Osteocyte (in vitro differentiated cells): ENCODE data around the gene AOX1. TPM values are rescaled to one million over a fixed set of nuclear protein-coding genes. Genes with fewer than 3 reads are reported as not detected.
"Not testable (repeated sequence)": the region's sequence is repeated elsewhere in the genome, so short reads cannot be mapped to it uniquely, and the experiment has no call there.

Experiments
- DNase-seq: peaks from one replicate; pipeline ENCODE4 v3.0.0; 2021; ENCODE audit warnings: mixed read lengths; ENCODE audit not compliant: unreplicated experiment; ENCODE audit errors: extremely low spot score
- H3K27ac Mint-ChIP-seq: one replicate; pipeline ENCODE4 v1.8.0; 2021; ENCODE audit warnings: mild to moderate bottlenecking, mixed read lengths; ENCODE audit not compliant: unreplicated experiment
- H3K27me3 Mint-ChIP-seq: one replicate; pipeline ENCODE4 v1.8.0; 2021; ENCODE audit warnings: mixed read lengths; ENCODE audit not compliant: unreplicated experiment
- H3K36me3 Mint-ChIP-seq: one replicate; pipeline ENCODE4 v1.8.0; 2021; ENCODE audit warnings: mixed read lengths; ENCODE audit not compliant: unreplicated experiment
- H3K4me1 Mint-ChIP-seq: one replicate; pipeline ENCODE4 v1.8.0; 2021; ENCODE audit warnings: mixed read lengths; ENCODE audit not compliant: unreplicated experiment
- H3K4me3 Mint-ChIP-seq: one replicate; pipeline ENCODE4 v1.8.0; 2021; ENCODE audit warnings: mild to moderate bottlenecking, moderate library complexity, mixed read lengths; ENCODE audit not compliant: unreplicated experiment
- H3K9me3 Mint-ChIP-seq: one replicate; pipeline ENCODE4 v1.8.0; 2021; ENCODE audit warnings: mixed read lengths; ENCODE audit not compliant: unreplicated experiment
- CTCF ChIP-seq: fragments of 200-600 bp; sonication (generic); IDR thresholded peaks from 2 replicates; pipeline ENCODE4 v1.5.0; 2021; ENCODE audit warnings: antibody characterized with exemption, mild to moderate bottlenecking, moderate library complexity
- long read RNA-seq: library from polyadenylated mRNA; unstranded; transcript quantifications from one replicate; pipeline ENCODE4 v2.0.0, GENCODE V29; 2021
- total RNA-seq: library from RNA; stranded (reverse); gene quantifications from 2 replicates; pipeline ENCODE4 v1.2.1, GENCODE V29; 2021

AOX1 gene
- total RNA-seq = 0.97 and 1.7 TPM in 2 replicates
- long read RNA-seq, full-length matches to known transcripts = 1 of 7 reads
- long read RNA-seq, partial matches to known transcripts = 5 of 7 reads
- long read RNA-seq, other reads (novel, unspliced or antisense) = 1 of 7 reads

- DNase-seq = no peak
Measured at GRCh38 chr2:200585730-200586643, at the start of gene AOX1. Gene AOX1 (plus strand): TSS chr2:200586014. CDS start chr2:200586109, 95 bp downstream.

GRCh38 chr2:200538139-200538538, 47.7 kb upstream of the AOX1 start:
- no peak for DNase-seq
- Mint-ChIP-seq H3K4me3 (no peak overlapping the region), H3K4me1 (peaks cover 6% of the 10 kb centered on the region), H3K27ac (no peak overlapping the region), H3K27me3 (no peaks in the 10 kb centered on the region), H3K36me3 (peaks cover 1% of the 10 kb centered on the region), H3K9me3 (no peaks in the 10 kb centered on the region)
- TF ChIP-seq CTCF = no peak

More at GRCh38 chr2:200585730-200586643, at the start of gene AOX1:
- Mint-ChIP-seq H3K9me3 (no peaks in the 10 kb centered on the region), H3K27ac (no peak within 1 kb of the TSS), H3K4me1 (peaks cover 7% of the 10 kb centered on the region), H3K4me3 (peak within 1 kb of the TSS; percentile 71), H3K36me3 (no peaks in the 10 kb centered on the region), H3K27me3 (no peaks in the 10 kb centered on the region)
- TF ChIP-seq CTCF = peak; percentile 32

- DNase-seq = no peak
- H3K4me3 Mint-ChIP-seq = no peak overlapping the region
- no peak overlapping the region for H3K27ac Mint-ChIP-seq
- no peaks in the 10 kb centered on the region for H3K4me1 Mint-ChIP-seq
- TF ChIP-seq CTCF = no peak
- H3K9me3 Mint-ChIP-seq = no peaks in the 10 kb centered on the region
- H3K36me3 Mint-ChIP-seq = peaks cover 8% of the 10 kb centered on the region
- no peaks in the 10 kb centered on the region for H3K27me3 Mint-ChIP-seq
Measured at GRCh38 chr2:200540793-200541192, 45.0 kb upstream of the AOX1 start.

GRCh38 chr2:200566596-200566995, 19.2 kb upstream of the AOX1 start:
- not testable (repeated sequence) for DNase-seq, H3K27ac Mint-ChIP-seq, H3K36me3 Mint-ChIP-seq, H3K9me3 Mint-ChIP-seq, H3K4me3 Mint-ChIP-seq, H3K27me3 Mint-ChIP-seq, H3K4me1 Mint-ChIP-seq

- H3K36me3 Mint-ChIP-seq = peaks cover 8% of the 10 kb centered on the region
- H3K27ac Mint-ChIP-seq = no peak overlapping the region
- no peaks in the 10 kb centered on the region for H3K4me1 Mint-ChIP-seq
- no peaks in the 10 kb centered on the region for H3K27me3 Mint-ChIP-seq
- DNase-seq = no peak
- no peak overlapping the region for H3K4me3 Mint-ChIP-seq
- no peak for TF ChIP-seq CTCF
- peaks cover 6% of the 10 kb centered on the region for H3K9me3 Mint-ChIP-seq
Measured at GRCh38 chr2:200567932-200568331, 17.9 kb upstream of the AOX1 start.
